T-helper 17 cell (primary cell): Measurements from ENCODE around the gene OTOP3. TPM values are rescaled to one million over a fixed set of nuclear protein-coding genes. Genes with fewer than 3 reads are reported as not detected.
"Not testable (repeated sequence)": the region's sequence is repeated elsewhere in the genome, so short reads cannot be mapped to it uniquely, and the experiment has no call there.

Experiments
- ATAC-seq: fragments of 150-1000 bp; cut with Tn5 transposase; 2 replicates; pipeline ENCODE4 v1.10.0; 2021; ENCODE audit warnings: mild to moderate bottlenecking, moderate library complexity
- DNase-seq, 3 donors: peaks; one replicate each; pipeline versions ENCODE4 v3.0.0 to v3.0.0-alpha.2; 2020 to 2021
- H3K9me3 ChIP-seq: one replicate; pipeline ENCODE4 v1.7.0; 2013; ENCODE audit warnings: low read length, mild to moderate bottlenecking; ENCODE audit not compliant: control insufficient read depth, poor library complexity, severe bottlenecking
- H3K27ac Mint-ChIP-seq: one replicate; pipeline ENCODE4 v1.8.0; 2022; ENCODE audit warnings: mild to moderate bottlenecking, moderate library complexity, mixed read lengths
- H3K27me3 Mint-ChIP-seq: one replicate; pipeline ENCODE4 v1.8.0; 2022; ENCODE audit warnings: mixed read lengths
- H3K36me3 Mint-ChIP-seq: one replicate; pipeline ENCODE4 v1.8.0; 2022; ENCODE audit warnings: low read depth, mixed read lengths
- H3K4me1 Mint-ChIP-seq: one replicate; pipeline ENCODE4 v1.8.0; 2022; ENCODE audit warnings: mild to moderate bottlenecking, mixed read lengths
- H3K4me3 Mint-ChIP-seq: one replicate; pipeline ENCODE4 v1.8.0; 2022; ENCODE audit warnings: mild to moderate bottlenecking, moderate library complexity, mixed read lengths
- total RNA-seq, 4 donors: library from RNA in 2 of 4; stranded (reverse) in 2 of 4; gene quantifications; one replicate each; pipeline ENCODE4 v1.2.3 and lab custom pipeline; 2022 to 2026

Gene OTOP3
- total RNA-seq, 2 donors from 2014 or later = not detected

GRCh38 chr17:74903671-74904070, 32.0 kb upstream of the OTOP3 start:
- no peak for DNase-seq
- Mint-ChIP-seq H3K4me3 (no peak overlapping the region), H3K4me1 (peaks cover 4% of the 10 kb centered on the region), H3K27me3 (peaks cover 29% of the 10 kb centered on the region), H3K36me3 (no peaks in the 10 kb centered on the region), H3K27ac (peak overlapping the region; percentile 19)
- H3K9me3 ChIP-seq = no peaks in the 10 kb centered on the region
- ATAC-seq = no peak

- DNase-seq (no peak), ATAC-seq (no peak)
- H3K27me3 Mint-ChIP-seq = peaks cover 34% of the 10 kb centered on the region
- no peak overlapping the region for H3K27ac Mint-ChIP-seq
- H3K4me3 Mint-ChIP-seq = no peak overlapping the region
- H3K36me3 Mint-ChIP-seq = no peaks in the 10 kb centered on the region
- peaks cover 4% of the 10 kb centered on the region for H3K4me1 Mint-ChIP-seq
- H3K9me3 ChIP-seq = no peaks in the 10 kb centered on the region
These were observed 30.9 kb upstream of the OTOP3 start for GRCh38 chr17:74904687-74905409.

DNA sequence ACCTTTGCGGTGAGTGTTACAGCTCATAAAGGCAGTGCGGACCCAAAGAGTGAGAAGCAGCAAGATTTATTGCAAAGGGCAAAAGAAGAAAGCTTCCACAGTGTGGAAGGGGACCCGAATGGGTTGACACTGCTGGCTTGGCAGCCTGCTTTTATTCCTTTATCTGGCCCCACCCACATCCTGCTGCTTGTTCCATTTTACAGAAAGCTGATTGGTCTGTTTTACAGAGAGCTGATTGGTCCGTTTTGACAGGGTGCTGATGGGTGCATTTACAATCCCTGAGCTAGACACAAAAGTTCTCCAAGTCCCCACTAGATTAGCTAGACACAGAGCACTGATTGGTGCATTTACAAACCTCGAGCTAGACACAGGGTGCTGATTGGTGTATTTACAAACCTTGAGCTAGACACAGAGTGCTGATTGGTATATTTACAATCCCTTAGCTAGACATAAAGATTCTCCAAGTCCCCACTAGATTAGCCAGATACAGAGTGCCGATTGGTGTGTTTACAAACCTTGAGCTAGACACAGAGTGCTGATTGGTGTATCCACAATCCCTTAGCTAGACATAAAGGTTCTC, 29.4 kb upstream of the OTOP3 start:
- H3K9me3 ChIP-seq, DNase-seq, H3K4me1 Mint-ChIP-seq, H3K36me3 Mint-ChIP-seq, ATAC-seq, H3K4me3 Mint-ChIP-seq, H3K27ac Mint-ChIP-seq: not testable (repeated sequence)
- H3K27me3 Mint-ChIP-seq = peaks cover 21% of the 10 kb centered on the region

DNA sequence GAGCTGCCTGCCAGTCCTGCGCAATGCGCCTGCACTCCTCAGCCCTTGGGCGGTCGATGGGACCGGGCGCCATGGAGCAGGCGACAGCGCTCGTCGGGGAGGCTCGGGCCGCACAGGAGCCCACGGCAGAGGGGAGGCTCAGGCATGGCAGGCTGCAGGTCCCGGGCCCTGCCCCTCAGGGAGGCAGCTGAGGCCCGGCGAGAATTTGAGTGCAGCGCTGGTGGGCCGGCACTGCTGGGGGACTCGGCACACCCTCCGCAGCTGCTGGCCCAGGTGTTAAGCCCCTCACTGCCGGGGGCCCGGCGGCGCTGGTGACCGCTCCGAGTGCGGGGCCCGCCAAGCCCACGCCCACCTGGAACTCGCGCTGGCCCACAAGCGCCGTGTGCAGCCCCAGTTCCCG, 28.7 kb upstream of the OTOP3 start:
- no peak overlapping the region for H3K27ac Mint-ChIP-seq
- H3K36me3 Mint-ChIP-seq = no peaks in the 10 kb centered on the region
- peaks cover 16% of the 10 kb centered on the region for H3K27me3 Mint-ChIP-seq

DNA sequence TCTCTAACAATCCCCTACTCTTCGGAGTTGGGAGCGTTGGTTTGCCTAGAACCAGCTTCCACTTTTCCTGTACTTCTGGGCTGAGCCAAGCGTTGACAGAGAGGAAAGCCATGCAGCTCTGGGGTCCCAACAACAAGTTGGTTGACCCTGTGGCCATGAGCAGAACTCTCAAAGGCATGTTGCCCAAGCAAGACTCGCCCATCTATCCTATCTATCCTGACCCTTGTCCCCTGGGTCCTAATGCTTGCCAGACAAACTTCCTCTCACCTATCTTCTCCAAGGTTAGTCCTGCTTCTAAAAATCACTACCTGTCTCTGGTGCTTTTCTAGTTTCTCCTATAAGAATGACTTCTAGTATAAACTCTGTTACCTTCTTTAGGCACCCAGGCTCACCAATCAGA, 26.6 kb upstream of the OTOP3 start:
- not testable (repeated sequence) for H3K36me3 Mint-ChIP-seq, H3K27me3 Mint-ChIP-seq, ATAC-seq, H3K4me1 Mint-ChIP-seq, H3K4me3 Mint-ChIP-seq, H3K27ac Mint-ChIP-seq, DNase-seq, H3K9me3 ChIP-seq

More for the DNA sequence above, 28.7 kb upstream of the OTOP3 start:
- peaks cover 4% of the 10 kb centered on the region for H3K4me1 Mint-ChIP-seq
- H3K4me3 Mint-ChIP-seq = no peak overlapping the region
- no peak for DNase-seq
- no peak for ATAC-seq
- no peaks in the 10 kb centered on the region for H3K9me3 ChIP-seq

DNA sequence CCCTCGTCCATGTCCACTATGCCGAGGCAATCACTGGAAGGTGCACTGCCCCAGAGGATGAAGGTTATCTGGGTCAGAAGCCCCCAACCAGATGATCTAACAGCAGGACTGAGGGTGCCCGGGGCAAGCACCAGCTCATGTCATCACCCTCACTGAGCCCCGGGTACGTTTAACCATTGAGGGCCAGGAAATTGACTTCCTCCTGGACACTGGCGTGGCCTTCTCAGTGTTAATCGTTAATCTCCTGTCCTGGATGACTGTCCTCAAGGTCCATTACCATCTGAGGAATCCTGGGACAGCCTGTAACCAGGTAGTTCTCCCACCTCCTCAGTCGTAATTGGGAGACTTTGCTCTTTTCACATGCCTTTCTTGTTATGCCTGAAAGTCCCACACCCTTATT, 24.3 kb upstream of the OTOP3 start:
- not testable (repeated sequence) for DNase-seq, H3K9me3 ChIP-seq, H3K27ac Mint-ChIP-seq, ATAC-seq, H3K4me3 Mint-ChIP-seq, H3K4me1 Mint-ChIP-seq, H3K36me3 Mint-ChIP-seq
- H3K27me3 Mint-ChIP-seq = peaks cover 13% of the 10 kb centered on the region

GRCh38 chr17:74916136-74916850, 19.4 kb upstream of the OTOP3 start:
- no peak overlapping the region for H3K4me3 Mint-ChIP-seq
- ATAC-seq = no peak
- no peaks in the 10 kb centered on the region for H3K9me3 ChIP-seq
- no peaks in the 10 kb centered on the region for H3K36me3 Mint-ChIP-seq
- peaks cover 2% of the 10 kb centered on the region for H3K4me1 Mint-ChIP-seq
- H3K27me3 Mint-ChIP-seq = peaks cover 31% of the 10 kb centered on the region
- no peak overlapping the region for H3K27ac Mint-ChIP-seq
- DNase-seq = no peak

GRCh38 chr17:74916851-74917199, 18.9 kb upstream of the OTOP3 start:
- no peak overlapping the region for H3K27ac Mint-ChIP-seq
- DNase-seq (no peak), ATAC-seq (no peak)
- no peaks in the 10 kb centered on the region for H3K36me3 Mint-ChIP-seq
- H3K4me1 Mint-ChIP-seq = peaks cover 2% of the 10 kb centered on the region
- H3K27me3 Mint-ChIP-seq = peaks cover 31% of the 10 kb centered on the region
- no peak overlapping the region for H3K4me3 Mint-ChIP-seq
- H3K9me3 ChIP-seq = no peaks in the 10 kb centered on the region

DNA sequence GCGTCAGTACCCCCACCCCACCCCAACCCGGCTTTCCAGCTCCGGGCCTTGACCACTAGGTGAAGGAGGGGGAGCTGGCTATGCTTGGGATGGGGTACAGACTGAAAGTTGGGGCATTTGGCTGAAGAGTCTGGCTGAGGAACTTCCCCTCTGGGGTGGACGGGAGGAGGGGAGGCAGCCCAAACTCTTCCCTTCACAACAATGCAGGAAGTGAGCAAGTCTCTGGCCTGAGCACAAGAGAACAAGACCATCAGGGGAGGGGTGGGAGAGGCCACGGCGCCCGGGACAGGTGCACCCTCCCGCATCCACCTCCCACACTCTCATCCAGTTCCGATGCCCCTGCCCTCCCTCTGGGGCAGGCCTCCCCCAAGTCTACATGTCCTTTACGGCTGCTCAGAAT, 18.3 kb upstream of the OTOP3 start:
- DNase-seq (no peak), ATAC-seq (no peak)
- no peaks in the 10 kb centered on the region for H3K9me3 ChIP-seq
- peaks cover 34% of the 10 kb centered on the region for H3K27me3 Mint-ChIP-seq
- peaks cover 2% of the 10 kb centered on the region for H3K4me1 Mint-ChIP-seq
- H3K4me3 Mint-ChIP-seq = no peak overlapping the region
- no peak overlapping the region for H3K27ac Mint-ChIP-seq
- H3K36me3 Mint-ChIP-seq = no peaks in the 10 kb centered on the region

- H3K36me3 Mint-ChIP-seq = no peaks in the 10 kb centered on the region
- H3K4me1 Mint-ChIP-seq = peaks cover 4% of the 10 kb centered on the region
- DNase-seq (no peak), ATAC-seq (no peak)
- peaks cover 37% of the 10 kb centered on the region for H3K27me3 Mint-ChIP-seq
- no peaks in the 10 kb centered on the region for H3K9me3 ChIP-seq
- no peak overlapping the region for H3K4me3 Mint-ChIP-seq
- H3K27ac Mint-ChIP-seq = no peak overlapping the region
These were observed 16.8 kb upstream of the OTOP3 start for GRCh38 chr17:74918906-74919305.

DNA sequence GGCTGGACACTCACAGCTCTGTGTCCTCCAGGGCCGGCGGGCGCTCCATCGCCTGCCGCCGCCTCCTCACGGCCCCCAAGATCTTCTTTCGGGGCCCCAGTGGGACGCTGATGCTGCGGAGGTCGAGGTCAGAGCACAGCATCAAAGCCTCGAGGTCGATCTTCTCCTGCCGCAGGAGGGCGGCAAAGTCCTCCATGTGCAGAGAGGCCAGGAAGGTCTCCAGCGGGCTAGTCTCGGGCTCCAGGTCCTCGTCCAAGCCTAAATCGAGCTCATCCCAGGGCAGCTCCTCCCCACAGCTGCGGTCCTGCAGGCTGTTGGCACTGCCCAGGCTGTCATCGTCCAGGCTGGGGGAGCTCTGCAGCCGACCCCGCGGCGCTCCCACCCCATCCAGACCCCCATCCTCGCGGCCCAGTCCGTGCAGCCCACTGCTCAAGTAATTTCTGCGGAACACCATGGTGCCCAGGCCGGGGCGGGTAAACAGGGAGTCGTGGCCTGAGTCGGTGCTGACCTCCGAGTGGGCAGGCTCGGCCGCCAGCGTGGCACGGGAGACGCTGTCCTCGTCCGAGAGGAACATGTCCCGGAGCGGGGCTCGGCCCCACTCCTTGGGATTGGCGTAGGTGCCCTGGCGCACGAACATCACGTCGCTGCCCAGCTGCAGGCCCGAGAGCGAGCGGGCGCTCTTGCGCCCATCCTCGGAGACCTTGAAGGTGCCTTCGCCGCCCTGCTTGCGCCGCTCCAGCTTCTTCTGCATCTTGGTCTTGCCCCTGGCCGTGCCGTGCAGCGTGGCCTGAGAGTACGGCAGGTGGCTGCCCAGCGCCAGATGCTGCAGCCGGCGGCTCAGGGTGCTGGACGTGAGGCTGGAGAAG, 16.0 kb upstream of the OTOP3 start:
- Mint-ChIP-seq H3K27me3 (peaks cover 42% of the 10 kb centered on the region), H3K27ac (no peak overlapping the region), H3K36me3 (peaks cover 2% of the 10 kb centered on the region), H3K4me3 (no peak overlapping the region), H3K4me1 (peaks cover 9% of the 10 kb centered on the region)
- ATAC-seq (no peak), DNase-seq (no peak)
- H3K9me3 ChIP-seq = no peaks in the 10 kb centered on the region

- no peak overlapping the region for H3K4me3 Mint-ChIP-seq
- peaks cover 48% of the 10 kb centered on the region for H3K27me3 Mint-ChIP-seq
These were observed 15.4 kb upstream of the OTOP3 start for GRCh38 chr17:74920306-74920620.

GRCh38 chr17:74920642-74921025, 15.1 kb upstream of the OTOP3 start:
- H3K4me3 Mint-ChIP-seq = no peak overlapping the region
- H3K27me3 Mint-ChIP-seq = peaks cover 51% of the 10 kb centered on the region
- peaks cover 10% of the 10 kb centered on the region for H3K4me1 Mint-ChIP-seq

More at GRCh38 chr17:74920306-74920620, 15.4 kb upstream of the OTOP3 start:
- no peak for DNase-seq
- H3K27ac Mint-ChIP-seq = no peak overlapping the region
- peaks cover 2% of the 10 kb centered on the region for H3K36me3 Mint-ChIP-seq
- peaks cover 10% of the 10 kb centered on the region for H3K4me1 Mint-ChIP-seq
- H3K9me3 ChIP-seq = no peaks in the 10 kb centered on the region
- ATAC-seq = no peak

More at GRCh38 chr17:74920642-74921025, 15.1 kb upstream of the OTOP3 start:
- no peaks in the 10 kb centered on the region for H3K9me3 ChIP-seq
- Mint-ChIP-seq H3K27ac (no peak overlapping the region), H3K36me3 (peaks cover 2% of the 10 kb centered on the region)
- ATAC-seq = no peak
- DNase-seq = no peak
